ENCODE results near the gene FGF18. TPM values are rescaled to one million over a fixed set of nuclear protein-coding genes. Genes with fewer than 3 reads are reported as not detected.

FGF18 gene
- total RNA-seq, 2 experiments from 2014 or later = 0.31 to 0.33 TPM

DNA sequence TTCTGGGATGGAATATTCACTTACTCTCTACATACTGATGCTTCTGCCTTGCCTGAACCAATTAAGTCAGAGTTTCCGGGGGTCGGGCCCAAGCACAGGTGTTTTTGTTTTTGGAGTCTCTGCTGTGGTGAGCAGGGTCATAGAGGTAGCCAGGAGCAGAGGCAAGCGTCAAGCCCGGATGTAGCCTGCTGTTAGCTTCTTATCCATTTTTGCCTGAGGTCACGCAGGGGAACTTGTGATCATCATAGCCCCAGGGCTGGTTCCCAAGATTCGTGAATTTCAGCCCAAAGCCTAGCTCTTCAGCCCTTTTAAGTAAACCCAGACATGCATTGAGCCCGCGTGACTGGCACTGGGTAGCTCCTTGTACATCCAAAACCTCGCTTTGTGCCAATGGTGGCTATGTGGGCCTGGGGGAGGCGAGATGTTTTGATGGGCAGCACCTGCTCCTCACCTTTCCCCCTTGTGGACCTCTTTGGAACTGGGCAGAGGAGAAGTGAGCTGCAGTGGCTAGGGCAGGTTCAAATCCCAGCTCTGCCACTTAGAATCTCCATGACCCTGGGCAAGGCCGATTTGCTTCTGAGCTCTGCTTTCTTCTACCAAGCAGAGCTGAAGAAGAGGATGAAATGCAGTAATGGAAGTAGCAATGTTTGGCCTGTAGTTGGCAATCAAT lies 33.7 kb downstream of the FGF18 start:
- peaks cover 66% of the 10 kb centered on the region for H3K27me3 Mint-ChIP-seq
- Histone ChIP-seq H3K4me1 (ENCODE audit: insufficient read depth, low read length) (no peaks in the 10 kb centered on the region), H3K27ac (ENCODE audit: low read depth in 1 of 2, low read length in 2 of 2) (no peak overlapping the region), H3K4me3 (ENCODE audit: low read length) (no peak overlapping the region), H3K27me3 (ENCODE audit: control insufficient read depth in 1 of 2, insufficient read depth in 2 of 2, low read length in 2 of 2) (peaks cover 16 to 26% of the 10 kb centered on the region in 2 experiments), H3K36me3 (ENCODE audit: insufficient read depth, low read length) (no peaks in the 10 kb centered on the region), H3K9me3 (ENCODE audit: control insufficient read depth in 1 of 2, insufficient read depth in 1 of 2, low read length in 2 of 2) (no peaks in the 10 kb centered on the region)
- H3K4me1 Mint-ChIP-seq (ENCODE audit: low read depth) = no peaks in the 10 kb centered on the region
- TF ChIP-seq, protein P1, sequence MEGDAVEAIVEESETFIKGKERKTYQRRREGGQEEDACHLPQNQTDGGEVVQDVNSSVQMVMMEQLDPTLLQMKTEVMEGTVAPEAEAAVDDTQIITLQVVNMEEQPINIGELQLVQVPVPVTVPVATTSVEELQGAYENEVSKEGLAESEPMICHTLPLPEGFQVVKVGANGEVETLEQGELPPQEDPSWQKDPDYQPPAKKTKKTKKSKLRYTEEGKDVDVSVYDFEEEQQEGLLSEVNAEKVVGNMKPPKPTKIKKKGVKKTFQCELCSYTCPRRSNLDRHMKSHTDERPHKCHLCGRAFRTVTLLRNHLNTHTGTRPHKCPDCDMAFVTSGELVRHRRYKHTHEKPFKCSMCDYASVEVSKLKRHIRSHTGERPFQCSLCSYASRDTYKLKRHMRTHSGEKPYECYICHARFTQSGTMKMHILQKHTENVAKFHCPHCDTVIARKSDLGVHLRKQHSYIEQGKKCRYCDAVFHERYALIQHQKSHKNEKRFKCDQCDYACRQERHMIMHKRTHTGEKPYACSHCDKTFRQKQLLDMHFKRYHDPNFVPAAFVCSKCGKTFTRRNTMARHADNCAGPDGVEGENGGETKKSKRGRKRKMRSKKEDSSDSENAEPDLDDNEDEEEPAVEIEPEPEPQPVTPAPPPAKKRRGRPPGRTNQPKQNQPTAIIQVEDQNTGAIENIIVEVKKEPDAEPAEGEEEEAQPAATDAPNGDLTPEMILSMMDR (IDR thresholded peaks at IDR 0.05) = no peak
- ChIA-PET POLR2A (no interaction called here), CTCF (no interaction called here)
- ATAC-seq (ENCODE audit: poor library complexity) (no peak), DNase-seq (no peak)
- intact Hi-C loops (cut with DNase I, micrococcal nuclease) = no loop called here
- no peak overlapping the region for H3K27ac Mint-ChIP-seq
- H3K4me3 Mint-ChIP-seq = no peak overlapping the region
- no peaks in the 10 kb centered on the region for H3K36me3 Mint-ChIP-seq (ENCODE audit: low read depth)
- no peaks in the 10 kb centered on the region for H3K9me3 Mint-ChIP-seq

DNA sequence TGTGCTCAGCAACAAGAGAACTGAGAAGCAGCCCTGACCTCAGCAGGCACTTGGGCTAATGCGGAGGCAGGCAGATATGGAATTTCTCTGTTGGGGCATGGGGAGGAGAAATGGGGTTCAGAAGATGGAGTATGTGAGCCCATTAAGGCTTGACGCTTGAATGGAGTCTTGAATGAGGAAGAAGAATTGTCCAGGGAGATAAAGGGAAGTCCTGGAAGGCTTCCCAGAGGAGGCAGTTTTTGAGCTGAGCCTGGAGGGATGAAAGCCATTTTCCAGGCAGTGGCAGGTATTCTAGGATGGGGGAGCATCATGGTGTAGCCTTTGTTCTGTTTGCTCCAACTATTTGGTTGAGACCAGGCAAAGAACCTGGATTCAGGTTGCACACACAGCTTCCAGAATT lies 34.5 kb downstream of the FGF18 start:
- H3K9me3 ChIP-seq (ENCODE audit: control insufficient read depth in 1 of 2, insufficient read depth in 1 of 2, low read length in 2 of 2) = no peaks in the 10 kb centered on the region
- Mint-ChIP-seq H3K27me3 (peaks cover 58% of the 10 kb centered on the region), H3K4me1 (ENCODE audit: low read depth) (no peaks in the 10 kb centered on the region), H3K9me3 (no peaks in the 10 kb centered on the region), H3K4me3 (no peak overlapping the region), H3K36me3 (ENCODE audit: low read depth) (no peaks in the 10 kb centered on the region), H3K27ac (no peak overlapping the region)
- H3K27ac ChIP-seq (ENCODE audit: low read depth in 1 of 2, low read length in 2 of 2) = no peak overlapping the region
- CTCF ChIA-PET = no interaction called here
- POLR2A ChIA-PET = no interaction called here
- no peak overlapping the region for H3K4me3 ChIP-seq (ENCODE audit: low read length)
- intact Hi-C loops (cut with DNase I, micrococcal nuclease) = no loop called here
- no peaks in the 10 kb centered on the region for H3K36me3 ChIP-seq (ENCODE audit: insufficient read depth, low read length)
- DNase-seq (no peak), ATAC-seq (ENCODE audit: poor library complexity) (no peak)
- H3K27me3 ChIP-seq (ENCODE audit: control insufficient read depth in 1 of 2, insufficient read depth in 2 of 2, low read length in 2 of 2) = peaks cover 16 to 23% of the 10 kb centered on the region in 2 experiments
- TF ChIP-seq, protein P1 (IDR thresholded peaks at IDR 0.05) = no peak
- H3K4me1 ChIP-seq (ENCODE audit: insufficient read depth, low read length) = no peaks in the 10 kb centered on the region

DNA sequence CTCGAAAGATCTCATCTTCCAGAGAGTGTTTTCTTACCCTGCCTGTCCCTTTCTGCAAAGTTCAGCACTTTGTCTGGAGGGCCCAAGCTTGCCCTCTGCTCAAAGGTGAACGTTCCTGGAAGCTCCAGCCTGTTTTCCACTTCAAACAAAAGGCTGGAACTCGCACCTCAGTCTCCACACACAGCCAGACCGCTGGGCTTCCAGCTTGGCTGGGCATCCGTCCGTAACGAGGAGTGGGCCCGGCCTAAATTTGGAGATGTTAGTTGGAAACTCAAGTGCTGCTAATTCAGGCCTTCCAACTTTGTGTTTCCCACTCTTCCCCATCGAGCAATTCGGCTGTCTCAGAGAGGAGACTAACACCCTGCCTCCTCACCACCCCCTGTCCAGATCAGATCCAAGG lies 35.1 kb downstream of the FGF18 start:
- POLR2A ChIA-PET = no interaction called here
- Histone ChIP-seq H3K36me3 (ENCODE audit: insufficient read depth, low read length) (no peaks in the 10 kb centered on the region), H3K4me3 (ENCODE audit: low read length) (no peak overlapping the region), H3K4me1 (ENCODE audit: insufficient read depth, low read length) (no peaks in the 10 kb centered on the region), H3K27me3 (ENCODE audit: control insufficient read depth in 1 of 2, insufficient read depth in 2 of 2, low read length in 2 of 2) (peaks cover 16 to 21% of the 10 kb centered on the region in 2 experiments), H3K9me3 (ENCODE audit: control insufficient read depth in 1 of 2, insufficient read depth in 1 of 2, low read length in 2 of 2) (no peaks in the 10 kb centered on the region), H3K27ac (ENCODE audit: low read depth in 1 of 2, low read length in 2 of 2) (no peak overlapping the region)
- TF ChIP-seq, protein P1 (IDR thresholded peaks at IDR 0.05) = no peak
- no peaks in the 10 kb centered on the region for H3K4me1 Mint-ChIP-seq (ENCODE audit: low read depth)
- CTCF ChIA-PET = no interaction called here
- no peak for DNase-seq
- intact Hi-C loops (cut with DNase I, micrococcal nuclease) = no loop called here
- ATAC-seq (ENCODE audit: poor library complexity) = no peak
- no peak overlapping the region for H3K4me3 Mint-ChIP-seq
- H3K27me3 Mint-ChIP-seq = peaks cover 57% of the 10 kb centered on the region
- H3K27ac Mint-ChIP-seq = no peak overlapping the region
- H3K36me3 Mint-ChIP-seq (ENCODE audit: low read depth) = no peaks in the 10 kb centered on the region
- no peaks in the 10 kb centered on the region for H3K9me3 Mint-ChIP-seq
